Measurements from ENCODE around the gene SLC23A3.

SLC23A3 gene, protein sequence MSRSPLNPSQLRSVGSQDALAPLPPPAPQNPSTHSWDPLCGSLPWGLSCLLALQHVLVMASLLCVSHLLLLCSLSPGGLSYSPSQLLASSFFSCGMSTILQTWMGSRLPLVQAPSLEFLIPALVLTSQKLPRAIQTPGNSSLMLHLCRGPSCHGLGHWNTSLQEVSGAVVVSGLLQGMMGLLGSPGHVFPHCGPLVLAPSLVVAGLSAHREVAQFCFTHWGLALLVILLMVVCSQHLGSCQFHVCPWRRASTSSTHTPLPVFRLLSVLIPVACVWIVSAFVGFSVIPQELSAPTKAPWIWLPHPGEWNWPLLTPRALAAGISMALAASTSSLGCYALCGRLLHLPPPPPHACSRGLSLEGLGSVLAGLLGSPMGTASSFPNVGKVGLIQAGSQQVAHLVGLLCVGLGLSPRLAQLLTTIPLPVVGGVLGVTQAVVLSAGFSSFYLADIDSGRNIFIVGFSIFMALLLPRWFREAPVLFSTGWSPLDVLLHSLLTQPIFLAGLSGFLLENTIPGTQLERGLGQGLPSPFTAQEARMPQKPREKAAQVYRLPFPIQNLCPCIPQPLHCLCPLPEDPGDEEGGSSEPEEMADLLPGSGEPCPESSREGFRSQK
- total RNA-seq: 0.24 to 1.1 (median 0.54) reads per million in 4 donors

DNA sequence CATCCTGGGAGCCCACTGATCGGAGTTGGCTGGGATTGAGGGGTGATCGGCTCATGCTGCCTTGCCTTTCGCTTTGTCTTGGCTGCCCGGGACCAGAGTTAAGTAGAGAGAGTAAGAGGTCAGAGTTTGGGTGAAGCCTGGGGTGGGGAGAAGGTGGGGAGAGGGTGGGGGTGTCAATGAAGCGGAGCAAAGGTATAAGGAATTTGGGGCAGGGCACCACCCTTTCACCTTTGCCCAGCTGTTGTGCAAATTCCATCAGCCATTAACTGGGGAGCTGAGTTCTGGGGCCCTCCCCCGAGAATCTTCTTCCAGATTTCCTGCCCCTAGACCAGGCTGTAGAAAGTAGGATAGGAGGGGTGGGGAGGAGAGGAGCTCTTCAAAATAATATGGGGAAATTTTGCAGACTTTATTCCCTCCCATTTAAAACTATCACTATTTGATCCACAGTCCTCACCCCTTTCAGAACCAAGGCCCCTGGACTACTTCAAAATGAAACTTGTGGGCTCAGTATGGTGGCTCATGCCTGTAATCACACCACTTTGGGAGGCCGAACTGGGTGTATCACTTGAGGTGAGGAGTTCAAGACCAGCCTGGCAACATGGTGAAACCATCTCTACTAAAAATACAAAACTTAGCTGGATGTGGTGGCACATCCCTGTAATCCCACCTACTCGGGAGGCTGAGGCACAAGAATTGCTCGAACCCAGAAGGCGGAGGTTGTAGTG is at the start of gene SLC23A3:
Gene SLC23A3 (minus strand): TSS at position 100 of the 725 bp plus-strand sequence. CDS start 45 bp downstream, at position 55.
- no peak for DNase-seq

GRCh38 chr2:219218732-219219701 is 49.2 kb upstream of the SLC23A3 start, which contains the start of gene ABCB6:
Gene ABCB6, minus strand, starts transcription at chr2:219218958. Its CDS starts 285 bp downstream, at chr2:219218673.
- DNase-seq: peak; percentile 77 to 88 (median 83)

GRCh38 chr2:219218217-219218731 is 48.4 kb upstream of the SLC23A3 start:
- DNase-seq: peak in 2 of 5 donors; percentile 19 to 26

DNA sequence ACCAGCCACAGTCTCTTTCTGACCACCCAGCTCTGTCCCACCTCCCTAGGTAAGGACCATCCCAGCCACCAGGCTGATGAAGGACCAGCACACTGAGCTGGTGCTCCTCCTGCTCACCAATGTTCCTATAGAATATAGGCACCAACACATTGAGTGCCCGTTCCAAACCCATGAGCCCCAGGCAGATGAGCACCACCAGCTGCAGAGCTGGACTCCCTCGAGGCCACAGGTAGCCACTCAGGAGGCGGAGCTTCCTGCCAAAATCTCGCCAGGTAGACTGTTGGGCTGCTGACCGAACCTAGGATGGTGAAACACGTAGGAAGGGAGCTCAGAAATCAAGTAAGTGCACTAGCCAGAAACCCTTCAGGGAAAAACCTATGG is 46.7 kb upstream of the SLC23A3 start:
- no peak for DNase-seq

DNA sequence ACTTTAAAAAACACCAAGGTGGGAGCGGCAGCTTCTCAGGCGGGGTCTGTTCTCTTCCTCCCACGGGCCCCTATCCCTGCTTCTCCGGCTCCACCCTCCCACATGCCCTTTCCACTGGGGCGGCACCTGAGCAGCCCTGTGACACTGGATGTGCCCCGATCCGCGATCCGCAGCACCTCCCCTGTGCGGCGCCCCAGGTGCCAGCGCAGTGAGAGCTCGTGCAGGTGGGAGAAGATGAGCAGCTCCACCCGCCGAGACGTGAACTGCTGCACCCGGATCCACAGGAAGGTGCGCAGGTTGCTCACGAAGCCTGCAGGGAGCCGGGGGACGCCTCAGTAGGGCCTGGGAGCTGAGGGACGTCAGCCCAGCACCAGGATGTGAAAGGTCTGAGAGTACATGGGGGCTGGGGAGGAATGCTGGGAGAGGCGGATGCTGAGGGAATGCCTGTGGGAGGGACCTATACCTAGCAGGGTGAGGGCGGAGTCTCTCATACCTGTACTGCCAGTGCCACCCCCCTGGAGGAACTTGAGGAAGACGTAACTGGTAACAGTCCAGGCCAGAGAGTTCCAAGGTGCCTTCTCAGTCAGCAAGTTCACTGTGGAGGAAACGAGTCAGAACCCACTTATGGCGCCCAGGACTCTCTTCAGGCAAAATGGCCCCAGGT is 46.2 kb upstream of the SLC23A3 start:
- no peak for DNase-seq

- DNase-seq: no peak
Observed at GRCh38 chr2:219214786-219215185, 45.0 kb upstream of the SLC23A3 start.

DNA sequence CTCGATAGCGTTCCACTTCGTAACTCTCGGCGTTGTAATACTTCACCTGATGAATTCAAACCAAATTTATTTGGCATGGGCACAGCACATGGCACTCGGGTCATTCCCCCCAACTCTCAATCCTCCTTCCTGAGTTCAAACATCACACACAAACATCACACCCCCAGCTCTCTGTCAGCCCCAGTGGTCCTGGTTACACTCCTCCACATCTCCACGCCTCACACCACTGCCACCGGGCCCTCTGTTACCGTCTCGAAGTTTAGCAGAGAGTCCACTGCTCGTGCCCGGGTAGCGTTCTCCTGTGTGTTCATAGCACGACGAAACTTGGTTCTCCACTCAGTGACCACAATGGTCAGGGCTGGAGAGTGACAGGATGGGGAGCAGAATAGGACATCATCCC is 44.3 kb upstream of the SLC23A3 start:
- no peak for DNase-seq

- DNase-seq: no peak
Observed at GRCh38 chr2:219213486-219214071, 43.8 kb upstream of the SLC23A3 start.

DNA sequence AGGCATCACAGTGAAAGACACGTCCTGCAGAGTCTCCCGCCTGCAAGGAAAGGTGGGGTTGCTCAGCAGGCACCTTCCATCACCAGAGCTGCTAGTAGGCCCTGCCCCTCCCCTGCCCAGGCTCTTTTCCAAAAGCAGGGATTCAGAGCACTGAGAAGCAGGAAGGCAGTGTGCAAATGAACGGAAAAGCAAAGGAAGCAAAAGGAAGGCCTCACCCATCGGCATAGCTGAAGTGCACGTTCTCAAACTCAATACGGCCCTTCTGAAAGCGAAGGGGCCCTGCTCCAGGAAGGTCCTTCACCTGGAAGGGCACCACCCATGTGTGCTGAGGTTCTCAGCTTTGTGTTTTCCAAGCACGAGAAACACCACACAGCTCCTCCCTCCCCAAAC is 43.2 kb upstream of the SLC23A3 start:
- no peak for DNase-seq

DNA sequence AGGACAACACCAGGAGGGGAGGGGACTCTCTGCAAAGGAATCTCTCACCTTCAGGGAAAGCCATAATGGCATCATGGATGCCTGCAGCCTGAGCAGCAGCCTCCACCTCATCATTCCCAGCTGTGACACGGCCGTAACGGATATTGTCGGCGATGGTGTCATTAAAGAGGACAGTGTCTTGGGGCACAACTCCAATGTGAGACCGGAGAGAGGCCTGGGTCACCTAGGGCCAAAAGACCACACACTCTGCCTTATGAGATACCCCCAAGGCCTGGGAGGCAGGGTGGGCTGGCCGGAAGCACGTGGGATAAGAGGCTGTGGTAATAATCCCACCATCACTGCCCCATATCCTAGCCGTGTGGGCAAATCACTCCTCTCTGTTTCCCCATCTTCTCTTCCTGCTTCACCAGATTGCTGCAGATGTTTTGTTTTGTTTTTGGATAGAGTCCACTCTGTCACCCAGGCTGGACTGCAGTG is 41.1 kb upstream of the SLC23A3 start:
- no peak for DNase-seq

- DNase-seq: no peak
Observed at GRCh38 chr2:219210196-219210885, 40.5 kb upstream of the SLC23A3 start.

DNA sequence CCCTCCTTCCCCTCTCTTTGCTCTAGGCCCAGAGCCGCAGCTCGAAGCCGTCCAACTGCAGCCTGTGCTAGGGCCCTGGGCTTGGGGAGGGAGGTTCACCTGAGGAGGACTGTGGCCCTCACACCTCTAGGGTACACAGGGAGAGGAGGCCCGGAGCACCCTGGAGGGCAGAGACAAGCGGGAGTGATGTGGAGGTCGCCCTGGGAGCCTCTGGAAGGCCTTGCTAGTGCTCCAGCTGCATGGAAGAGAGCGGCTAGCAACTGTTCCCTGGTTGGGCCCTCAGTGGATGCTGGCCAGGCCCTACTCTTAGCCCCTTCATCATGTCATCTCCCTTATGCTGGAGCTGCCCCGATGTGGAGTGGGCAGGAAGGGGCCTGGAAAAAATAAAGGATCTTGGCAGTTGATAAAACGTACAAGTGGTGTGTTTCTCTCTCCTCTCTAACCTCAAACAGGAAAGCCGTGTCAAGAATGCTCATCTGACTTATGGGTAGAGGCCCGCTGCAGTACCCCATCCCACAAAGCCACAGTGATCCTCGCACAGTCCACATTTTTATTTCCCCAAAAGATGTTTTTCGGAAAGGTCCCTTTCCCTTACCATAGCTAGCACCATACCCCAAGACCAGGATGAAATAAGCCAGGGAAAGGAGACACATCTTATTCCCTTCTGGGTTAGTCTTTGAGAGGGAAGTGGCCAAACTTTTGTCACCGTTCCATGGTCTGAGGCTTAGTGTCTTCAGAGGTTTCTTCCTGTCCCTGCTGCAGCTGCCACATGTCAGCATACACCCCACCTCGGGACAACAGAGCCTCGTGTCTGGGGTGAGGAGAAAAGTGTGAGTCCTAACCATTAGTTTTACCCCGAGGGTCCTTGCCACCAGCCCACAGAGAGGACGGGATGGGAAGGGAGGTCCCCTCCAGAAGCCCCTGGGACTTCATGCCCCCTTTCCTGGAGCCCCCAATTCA is 39.7 kb upstream of the SLC23A3 start:
- no peak for DNase-seq

- DNase-seq: no peak
Observed at GRCh38 chr2:219207884-219208740, 38.3 kb upstream of the SLC23A3 start.

DNA sequence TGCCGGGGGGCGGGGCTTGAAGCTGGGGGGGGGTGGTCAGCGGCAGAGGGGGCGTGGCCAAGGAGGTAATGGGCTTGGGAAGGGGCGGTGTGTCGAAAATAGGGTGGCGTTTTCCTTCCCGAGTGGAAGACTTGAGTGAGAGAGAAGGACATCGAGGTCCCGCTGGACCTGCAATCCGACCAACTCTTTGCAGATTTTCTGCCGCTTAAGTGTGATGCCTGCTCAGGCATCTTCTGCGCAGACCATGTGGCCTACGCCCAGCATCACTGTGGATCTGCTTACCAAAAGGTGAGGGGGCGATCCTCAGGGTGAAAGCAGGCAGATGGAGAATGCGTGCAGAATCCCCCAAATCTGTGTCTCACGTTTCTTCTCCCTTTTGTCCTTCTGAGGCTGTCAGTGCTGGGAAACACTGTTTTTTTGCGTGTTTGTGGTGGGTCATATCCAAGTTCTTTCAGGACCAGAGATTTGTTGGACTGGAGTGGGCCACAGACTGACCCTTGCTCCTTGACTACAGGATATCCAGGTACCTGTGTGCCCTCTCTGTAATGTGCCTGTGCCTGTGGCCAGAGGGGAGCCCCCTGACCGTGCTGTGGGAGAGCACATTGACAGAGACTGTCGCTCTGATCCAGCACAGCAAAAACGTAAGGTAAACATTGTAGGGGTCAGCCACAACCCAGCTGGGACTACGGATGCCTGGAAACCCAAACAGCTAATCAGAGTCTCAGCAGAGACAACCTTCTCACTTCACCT is 37.5 kb upstream of the SLC23A3 start:
- no peak for DNase-seq

- peak; percentile 90 to 97 (median 93) for DNase-seq
Observed at GRCh38 chr2:219206328-219207133, 36.7 kb upstream of the SLC23A3 start, which contains the start of gene ZFAND2B. Gene ZFAND2B, plus strand, starts transcription at chr2:219206782. Its CDS starts 206 bp downstream, at chr2:219206988.

DNA sequence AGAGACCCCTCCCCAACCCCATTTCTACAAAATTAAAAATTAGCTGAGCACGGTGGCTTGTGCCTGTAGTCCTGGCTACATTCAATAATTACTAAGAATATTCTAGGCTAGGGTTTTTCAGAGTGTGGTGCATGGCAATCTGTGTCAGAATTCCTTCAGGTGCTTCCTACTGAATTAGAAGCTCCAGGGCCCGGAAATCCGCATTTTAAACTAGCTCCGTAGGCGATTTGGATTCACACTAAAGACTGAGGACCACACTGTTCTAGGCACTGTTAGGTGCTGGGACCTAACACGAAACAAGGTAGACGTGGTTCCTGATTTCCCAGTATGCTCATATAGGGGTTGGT is 36.1 kb upstream of the SLC23A3 start:
- no peak for DNase-seq

Data from T-helper 1 cell (primary cell).